Tibial artery (tissue), 4 donors: Measurements from ENCODE around the gene RSPH1.

ENCODE experiments used
- DNase-seq, 2 donors: peaks; one replicate each; pipeline ENCODE4 v3.0.0-alpha.2; 2019
- H3K27ac ChIP-seq, 2 donors: fragments of 200-600 bp; sonication (generic) in 1 of 2; 1 replicate in 1 of 2; 2 replicates in 1 of 2; pipeline ENCODE4 v1.5.1; 2018 to 2019; ENCODE audit warnings: mild to moderate bottlenecking in 1 of 2
- H3K27me3 ChIP-seq, 2 donors: fragments of 200-600 bp; sonication (generic) in 1 of 2; one replicate each; pipeline versions ENCODE4 v1.5.1 to v1.6.0; 2016 to 2019
- H3K36me3 ChIP-seq, 3 donors: fragments of 200-600 bp; sonication (generic) in 2 of 3; one replicate each; pipeline ENCODE4 v1.5.1; 2016 to 2019; ENCODE audit warnings: mild to moderate bottlenecking in 2 of 3
- H3K4me1 ChIP-seq, 4 donors: fragments of 200-600 bp; sonication (generic) in 2 of 4; 1 replicate in 3 of 4; 2 replicates in 1 of 4; pipeline ENCODE4 v1.5.1; 2016 to 2019
- H3K4me3 ChIP-seq, 2 donors: fragments of 200-600 bp; sonication (generic) in 1 of 2; 1 replicate in 1 of 2; 2 replicates in 1 of 2; pipeline ENCODE4 v1.5.1; 2018 to 2019; ENCODE audit warnings: mild to moderate bottlenecking in 2 of 2
- H3K9me3 ChIP-seq, 3 donors: fragments of 200-600 bp; sonication (generic) in 1 of 3; one replicate each; pipeline ENCODE4 v1.5.1; 2016 to 2019
- CTCF ChIP-seq, 2 experiments: fragments of 200-600 bp in 1 of 2; fragments of 450-650 bp in 1 of 2; IDR thresholded peaks; one replicate each; pipeline ENCODE4 v1.5.1; 2017 to 2019; ENCODE audit warnings: antibody characterized with exemption in 2 of 2, mild to moderate bottlenecking in 1 of 2, moderate library complexity in 1 of 2
- intact Hi-C: fragments of 100-400 bp; cut with DNase I; formaldehyde crosslinking; loops from one replicate; pipeline ENCODE4 v1.15.0; 2023; ENCODE audit warnings: low total_unique reads

RSPH1 gene

GRCh38 chr21:42436914-42437313, 59.1 kb downstream of the RSPH1 start:
- H3K36me3 ChIP-seq, result no peaks in the 10 kb centered on the region
- H3K9me3 ChIP-seq, result peaks cover 0 to 19% (median 15%) of the 10 kb centered on the region in 3 donors
- no peak overlapping the region for H3K27ac ChIP-seq
- DNase-seq, result no peak
- peaks cover 0 to 26% of the 10 kb centered on the region in 2 donors for H3K27me3 ChIP-seq
- no peak overlapping the region for H3K4me3 ChIP-seq
- intact Hi-C loops, result no loop called here
- no peak for TF ChIP-seq CTCF (IDR thresholded peaks at IDR 0.05)
- no peaks in the 10 kb centered on the region for H3K4me1 ChIP-seq

DNA sequence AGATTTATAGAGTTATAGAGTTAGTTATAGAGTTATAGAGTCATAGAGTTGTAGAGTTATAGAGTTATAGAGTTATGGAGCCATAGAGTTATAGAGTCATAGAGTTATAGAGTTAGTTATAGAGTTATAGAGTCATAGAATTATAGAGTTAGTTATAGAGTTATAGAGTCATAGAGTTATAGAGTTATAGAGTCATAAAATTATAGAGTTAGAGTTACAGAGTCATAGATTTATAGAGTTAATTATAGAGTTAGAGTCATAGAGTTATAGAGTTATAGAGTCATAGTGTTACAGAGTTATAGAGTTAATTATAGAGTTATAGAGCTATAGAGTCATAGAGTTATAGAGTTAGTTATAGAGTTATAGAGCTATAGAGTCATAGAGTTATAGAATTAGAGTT, 60.2 kb downstream of the RSPH1 start:
- no peaks in the 10 kb centered on the region for H3K36me3 ChIP-seq
- no peak for DNase-seq
- intact Hi-C loops, result no loop called here

GRCh38 chr21:42435401-42435800, 60.6 kb downstream of the RSPH1 start:
- no peak overlapping the region for H3K27ac ChIP-seq

More for the DNA sequence above, 60.2 kb downstream of the RSPH1 start:
- H3K4me1 ChIP-seq, result no peaks in the 10 kb centered on the region
- no peak overlapping the region for H3K4me3 ChIP-seq
- H3K9me3 ChIP-seq, result peaks cover 0 to 19% (median 17%) of the 10 kb centered on the region in 3 donors
- H3K27me3 ChIP-seq, result peaks cover 0 to 30% of the 10 kb centered on the region in 2 donors
- TF ChIP-seq CTCF (IDR thresholded peaks at IDR 0.05), result no peak
- H3K27ac ChIP-seq, result no peak overlapping the region

GRCh38 chr21:42434884-42435283, 61.1 kb downstream of the RSPH1 start:
- H3K9me3 ChIP-seq, result peaks cover 0 to 19% (median 17%) of the 10 kb centered on the region in 3 donors
- TF ChIP-seq CTCF (IDR thresholded peaks at IDR 0.05), result no peak
- H3K27me3 ChIP-seq, result peaks cover 0 to 38% of the 10 kb centered on the region in 2 donors
- intact Hi-C loops, result no loop called here
- no peaks in the 10 kb centered on the region for H3K4me1 ChIP-seq
- H3K27ac ChIP-seq, result no peak overlapping the region
- H3K36me3 ChIP-seq, result no peaks in the 10 kb centered on the region
- DNase-seq, result no peak
- H3K4me3 ChIP-seq, result no peak overlapping the region

More at GRCh38 chr21:42435401-42435800, 60.6 kb downstream of the RSPH1 start:
- intact Hi-C loops, result no loop called here
- TF ChIP-seq CTCF (IDR thresholded peaks at IDR 0.05), result no peak
- no peak for DNase-seq
- Histone ChIP-seq H3K27me3 (peaks cover 0 to 35% of the 10 kb centered on the region in 2 donors), H3K36me3 (no peaks in the 10 kb centered on the region), H3K4me3 (no peak overlapping the region), H3K9me3 (peaks cover 0 to 19% (median 17%) of the 10 kb centered on the region in 3 donors), H3K4me1 (no peaks in the 10 kb centered on the region)

DNA sequence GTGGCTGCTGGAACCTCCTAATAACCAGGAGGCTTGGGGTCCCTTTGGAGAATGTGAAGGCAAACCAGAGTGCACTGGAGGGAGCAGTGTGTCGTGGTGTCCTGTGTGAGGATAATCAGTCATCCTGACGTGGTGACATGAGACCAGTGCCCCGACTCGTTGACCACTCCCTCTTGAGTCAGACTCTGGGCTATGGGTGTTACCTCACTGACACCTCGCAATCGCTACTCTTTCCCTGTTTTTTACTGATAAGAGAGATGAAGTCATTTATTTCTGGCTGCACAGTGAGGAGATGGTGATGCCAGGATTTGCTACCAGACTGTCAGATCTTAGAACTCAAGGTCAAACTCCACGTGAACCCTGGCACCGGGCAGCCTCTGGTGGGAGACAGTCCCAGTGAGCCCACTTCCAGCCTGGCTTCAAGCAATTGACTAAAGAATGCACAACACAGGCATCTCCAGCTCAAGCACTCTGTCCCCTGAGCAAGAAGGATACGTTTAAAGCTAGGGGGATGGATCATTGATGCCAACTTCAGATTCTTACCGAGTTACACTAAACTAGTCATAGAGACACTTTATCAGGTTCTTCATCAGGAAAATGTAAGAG, 62.0 kb downstream of the RSPH1 start:
- no peaks in the 10 kb centered on the region for H3K4me1 ChIP-seq
- no peak overlapping the region for H3K4me3 ChIP-seq
- intact Hi-C loops, result no loop called here
- no peaks in the 10 kb centered on the region for H3K36me3 ChIP-seq
- no peak for TF ChIP-seq CTCF (IDR thresholded peaks at IDR 0.05)
- peaks cover 0 to 19% (median 17%) of the 10 kb centered on the region in 3 donors for H3K9me3 ChIP-seq
- H3K27ac ChIP-seq, result no peak overlapping the region
- no peak for DNase-seq
- H3K27me3 ChIP-seq, result peaks cover 0 to 42% of the 10 kb centered on the region in 2 donors
